ENCODE results near the gene CLDN19.

DNA sequence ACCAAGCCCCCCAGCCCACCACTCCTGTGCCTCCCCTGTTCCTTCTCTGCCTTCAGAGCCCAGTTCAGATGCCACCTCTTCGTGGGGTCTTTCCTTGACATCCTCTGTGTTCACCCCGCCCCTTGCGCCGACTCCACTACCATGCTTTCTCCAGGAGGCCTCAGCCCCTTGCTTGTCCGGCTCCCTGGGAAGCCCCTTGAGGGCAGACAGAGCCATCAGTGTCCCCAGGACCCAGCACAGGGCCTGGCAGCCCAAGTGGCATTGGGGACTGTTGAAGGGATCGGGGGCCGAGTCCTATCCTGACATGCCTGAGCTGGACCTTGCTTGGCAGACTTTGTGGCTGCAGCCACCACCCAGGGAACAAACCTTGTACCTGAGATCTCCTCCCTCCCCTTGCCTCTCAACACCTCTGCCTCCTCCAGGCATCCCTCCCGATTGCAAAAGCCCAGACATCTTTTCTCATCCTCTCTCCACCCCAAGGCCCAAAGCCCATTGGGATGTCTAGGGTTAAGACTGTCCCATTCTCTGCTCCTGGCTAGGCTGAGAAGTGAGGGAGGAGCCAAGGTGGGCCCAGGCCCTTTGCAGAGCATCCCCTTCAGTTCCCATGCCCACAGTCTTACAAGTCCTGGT lies 3.4 kb downstream of the CLDN19 start:
- TF ChIP-seq CTCF (IDR thresholded peaks at IDR 0.05) (no peak), ZFX (IDR thresholded peaks at IDR 0.05; ENCODE audit: borderline replicate concordance) (no peak)
